ENCODE measurements around the gene PCDH9. TPM values are rescaled to one million over a fixed set of nuclear protein-coding genes. Genes with fewer than 3 reads are reported as not detected.

The PCDH9 gene
- polyA plus RNA-seq, 1 of the 3 experiments (the other 2 are of a cell fraction): 1.3 TPM

- Histone ChIP-seq H3K27me3 (ENCODE audit: insufficient read depth) (no peaks in the 10 kb centered on the region), H3K9me3 (no peaks in the 10 kb centered on the region), H3K36me3 (replicated peaks in 1 of 2; ENCODE audit: control insufficient read depth in 1 of 2, insufficient read depth in 2 of 2, low read length in 1 of 2) (no peaks in the 10 kb centered on the region), H2AFZ (ENCODE audit: low read depth) (0 out of 2 replicates have a peak overlapping the region, but pooled peaks have one; percentile 16), H3K4me2 (no peak overlapping the region), H3K27ac (ENCODE audit: low read depth in 2 of 2, low read length in 1 of 2) (no peak overlapping the region), H3K79me2 (ENCODE audit: insufficient read depth) (no peaks in the 10 kb centered on the region), H3K9ac (no peak overlapping the region), H3K9me2 (no peaks in the 10 kb centered on the region), H3K4me3 (ENCODE audit: low read depth in 2 of 2, low read length in 1 of 2) (no peak overlapping the region), H4K20me1 (ENCODE audit: insufficient read depth) (no peaks in the 10 kb centered on the region), H3K4me1 (ENCODE audit: control insufficient read depth in 1 of 2, insufficient read depth in 2 of 2, low read depth in 1 of 2, low read length in 1 of 2) (no peaks in the 10 kb centered on the region), H3F3A (replicated peaks; ENCODE audit: insufficient read depth) (no peaks in the 10 kb centered on the region)
- 95% methylated on average over 2 of the region's 2 CpGs for WGBS (ENCODE audit: low lambda C conversion rate)
- no peak for DNase-seq
- POLR2A ChIA-PET: no interaction called here
- TF ChIP-seq SIN3A (IDR thresholded peaks at IDR 0.05; ENCODE audit: borderline replicate concordance, low read depth, low read length) (no peak), NFIC (IDR thresholded peaks at IDR 0.05; ENCODE audit: borderline replicate concordance) (no peak), GABPA (IDR thresholded peaks at IDR 0.05; ENCODE audit: low read depth) (no peak), RXRA (IDR thresholded peaks at IDR 0.05; ENCODE audit: borderline replicate concordance, low read depth) (no peak), SMC3 (IDR thresholded peaks at IDR 0.05; ENCODE audit: low read depth, low read length) (no peak), TCF12 (IDR thresholded peaks at IDR 0.05) (no peak), RAD21 (IDR thresholded peaks at IDR 0.05; ENCODE audit: low read length) (no peak), EZH2phosphoT487 (IDR thresholded peaks at IDR 0.05; ENCODE audit: borderline replicate concordance, low read depth) (no peak), TEAD4 (IDR thresholded peaks at IDR 0.05; ENCODE audit: borderline replicate concordance, insufficient read depth) (no peak), TAF1 (IDR thresholded peaks at IDR 0.05; ENCODE audit: borderline replicate concordance, low read depth, low read length) (no peak), NRF1 (IDR thresholded peaks at IDR 0.05; ENCODE audit: low read depth, low read length) (no peak), RFX5 (IDR thresholded peaks at IDR 0.05; ENCODE audit: low read length) (no peak), MXI1 (IDR thresholded peaks at IDR 0.05; ENCODE audit: low read depth, low read length) (no peak), REST (IDR thresholded peaks at IDR 0.05; ENCODE audit: low read depth, low read length) (no peak), EP300 (IDR thresholded peaks at IDR 0.05; ENCODE audit: borderline replicate concordance in 1 of 2, low read depth in 1 of 2, low read length in 1 of 2) (no peak), IRF3 (IDR thresholded peaks at IDR 0.05; ENCODE audit: low read depth, low read length) (no peak), GATA2 (CRISPR knock-in tag; IDR thresholded peaks at IDR 0.05) (no peak), USF1 (IDR thresholded peaks at IDR 0.05; ENCODE audit: borderline replicate concordance, low read depth) (no peak)
- CTCF ChIA-PET: interaction anchor here (0.9 to 1.8 kb wide), 4 partner anchors 9 to 47 kb away, joined by 3 to 7 read pairs (median 4); no protein-coding TSS in a partner anchor
Measured at GRCh38 chr13:66781241-66781640, 448.9 kb downstream of the PCDH9 start.

All from SK-N-SH (cell line).